Measurements from ENCODE around the gene CCIN. TPM values are rescaled to one million over a fixed set of nuclear protein-coding genes. Genes with fewer than 3 reads are reported as not detected.

CCIN gene
- total RNA-seq, 6 experiments from 2014 or later = 0.59 to 2.5 (median 0.73) TPM

GRCh38 chr9:36163049-36163785, 6.0 kb upstream of the CCIN start:
- H3K4me3 Mint-ChIP-seq = peak overlapping the region; percentile 18; the same call in 1 of the 2 replicates
- no peaks in the 10 kb centered on the region; the same call in 1 of the 2 replicates for H3K27me3 Mint-ChIP-seq (ENCODE audit: insufficient read depth)
- H3K4me1 Mint-ChIP-seq (ENCODE audit: low read depth) = peaks cover 78% of the 10 kb centered on the region
- H3K9me3 Mint-ChIP-seq = no peaks in the 10 kb centered on the region
- peak overlapping the region; percentile 86 for H3K27ac Mint-ChIP-seq
- no peak for DNase-seq
- TF ChIP-seq CTCF (IDR thresholded peaks at IDR 0.05) = no peak
- peaks cover 7% of the 10 kb centered on the region for H3K36me3 Mint-ChIP-seq (ENCODE audit: low read depth)

- DNase-seq = peak; percentile 43
- Mint-ChIP-seq H3K27ac (peak overlapping the region; percentile 83), H3K27me3 (ENCODE audit: insufficient read depth) (no peaks in the 10 kb centered on the region), H3K9me3 (no peaks in the 10 kb centered on the region), H3K4me3 (peak overlapping the region; percentile 33; the same call in 1 of the 2 replicates), H3K4me1 (ENCODE audit: low read depth) (peaks cover 72% of the 10 kb centered on the region), H3K36me3 (ENCODE audit: low read depth) (peaks cover 4% of the 10 kb centered on the region; the same call in 1 of the 2 replicates)
- no peak for TF ChIP-seq CTCF (IDR thresholded peaks at IDR 0.05)
Measured at GRCh38 chr9:36163786-36164170, 5.4 kb upstream of the CCIN start.

- Mint-ChIP-seq H3K4me1 (ENCODE audit: low read depth) (peaks cover 67% of the 10 kb centered on the region), H3K36me3 (ENCODE audit: low read depth) (peaks cover 6% of the 10 kb centered on the region), H3K27me3 (ENCODE audit: insufficient read depth) (no peaks in the 10 kb centered on the region), H3K9me3 (no peaks in the 10 kb centered on the region), H3K27ac (no peak overlapping the region; the same call in 1 of the 2 replicates), H3K4me3 (no peak overlapping the region)
- DNase-seq = no peak
- no peak for TF ChIP-seq CTCF (IDR thresholded peaks at IDR 0.05)
Measured at GRCh38 chr9:36164372-36164771, 4.8 kb upstream of the CCIN start.

GRCh38 chr9:36164989-36165388, 4.2 kb upstream of the CCIN start:
- Mint-ChIP-seq H3K36me3 (ENCODE audit: low read depth) (peaks cover 12% of the 10 kb centered on the region), H3K27me3 (ENCODE audit: insufficient read depth) (no peaks in the 10 kb centered on the region), H3K27ac (peak overlapping the region; percentile 47; the same call in 1 of the 2 replicates), H3K4me3 (no peak overlapping the region; the same call in 1 of the 2 replicates), H3K9me3 (no peaks in the 10 kb centered on the region), H3K4me1 (ENCODE audit: low read depth) (peaks cover 67% of the 10 kb centered on the region)
- TF ChIP-seq CTCF (IDR thresholded peaks at IDR 0.05) = no peak
- no peak for DNase-seq

- Mint-ChIP-seq H3K27me3 (ENCODE audit: insufficient read depth) (no peaks in the 10 kb centered on the region), H3K9me3 (no peaks in the 10 kb centered on the region), H3K36me3 (ENCODE audit: low read depth) (peaks cover 14% of the 10 kb centered on the region), H3K4me3 (peak overlapping the region; percentile 86), H3K27ac (peak overlapping the region; percentile 74), H3K4me1 (ENCODE audit: low read depth) (peaks cover 61% of the 10 kb centered on the region)
- DNase-seq = peak; percentile 40
- TF ChIP-seq CTCF (IDR thresholded peaks at IDR 0.05) = no peak
Measured at GRCh38 chr9:36165826-36166167, 3.4 kb upstream of the CCIN start.

Measured in HFFc6 (cell line).